Measurements from ENCODE around the gene RFX2.

Gene RFX2

GRCh38 chr19:6066661-6067646, 43.3 kb downstream of the RFX2 start:
- peak; percentile 69 for DNase-seq (ENCODE audit: low read depth, low spot score)
- no peak for TF ChIP-seq CTCF (IDR thresholded peaks at IDR 0.05; ENCODE audit: insufficient read depth, low read length, missing control alignments)
- ChIA-PET CTCF (interaction anchor here (0.7 to 1.1 kb wide), 3 partner anchors 9 to 59 kb away, joined by 3 to 6 read pairs (median 4); no protein-coding TSS in a partner anchor), POLR2A (no interaction called here)
- no peak overlapping the region for H3K4me3 ChIP-seq (ENCODE audit: low read depth, low read length)

- no peak overlapping the region for H3K4me3 ChIP-seq (ENCODE audit: low read depth, low read length)
- no peak for TF ChIP-seq CTCF (IDR thresholded peaks at IDR 0.05; ENCODE audit: insufficient read depth, low read length, missing control alignments)
- no peak for DNase-seq (ENCODE audit: low read depth, low spot score)
- CTCF ChIA-PET, result interaction anchor here (0.8 to 4.1 kb wide), 2 partner anchors 18 to 234 kb away, joined by 4 to 27 read pairs; no protein-coding TSS in a partner anchor
- POLR2A ChIA-PET, result interaction anchor here (1.0 kb wide), 1 partner anchor 42 kb away, joined by 3 read pairs; no protein-coding TSS in a partner anchor
Measured at GRCh38 chr19:6065685-6066374, 44.5 kb downstream of the RFX2 start.

GRCh38 chr19:6064336-6065073, 45.8 kb downstream of the RFX2 start:
- no peak for DNase-seq (ENCODE audit: low read depth, low spot score)
- no peak for TF ChIP-seq CTCF (IDR thresholded peaks at IDR 0.05; ENCODE audit: insufficient read depth, low read length, missing control alignments)
- no peak overlapping the region for H3K4me3 ChIP-seq (ENCODE audit: low read depth, low read length)
- ChIA-PET POLR2A (no interaction called here), CTCF (interaction anchor here (0.8 to 4.1 kb wide), 4 partner anchors 9 to 17 kb away, joined by 3 to 27 read pairs (median 3); no protein-coding TSS in a partner anchor)

GRCh38 chr19:6063576-6064335, 46.5 kb downstream of the RFX2 start:
- no peak for TF ChIP-seq CTCF (IDR thresholded peaks at IDR 0.05; ENCODE audit: insufficient read depth, low read length, missing control alignments)
- DNase-seq (ENCODE audit: low read depth, low spot score), result no peak
- ChIA-PET POLR2A (no interaction called here), CTCF (interaction anchor here (0.8 to 4.1 kb wide), 5 partner anchors 10 to 61 kb away, joined by 3 to 27 read pairs (median 3); no protein-coding TSS in a partner anchor)
- H3K4me3 ChIP-seq (ENCODE audit: low read depth, low read length), result no peak overlapping the region

GRCh38 chr19:6062961-6063575, 47.2 kb downstream of the RFX2 start:
- CTCF ChIA-PET, result interaction anchor here (1.0 to 4.1 kb wide), 3 partner anchors 8 to 62 kb away, joined by 3 to 27 read pairs (median 6); no protein-coding TSS in a partner anchor
- POLR2A ChIA-PET, result no interaction called here
- TF ChIP-seq CTCF (IDR thresholded peaks at IDR 0.05; ENCODE audit: insufficient read depth, low read length, missing control alignments), result no peak

More at GRCh38 chr19:6062961-6063575, 47.2 kb downstream of the RFX2 start:
- no peak overlapping the region for H3K4me3 ChIP-seq (ENCODE audit: low read depth, low read length)
- no peak for DNase-seq (ENCODE audit: low read depth, low spot score)
